H1 (cell line): ENCODE measurements around the gene SLC35D3.

ENCODE experiments used
- BACH1 ChIP-seq: IDR thresholded peaks from 2 replicates; pipeline ENCODE4 v1.6.1; 2012; ENCODE audit warnings: low read length, improper control_type of control experiment
- BRCA1 ChIP-seq: IDR thresholded peaks from 2 replicates; pipeline ENCODE4 v1.6.1; 2012; ENCODE audit warnings: low read depth, low read length, improper control_type of control experiment
- CREB1 ChIP-seq: IDR thresholded peaks from 2 replicates; pipeline ENCODE4 v1.6.1; 2012; ENCODE audit warnings: inconsistent platforms
- EGR1 ChIP-seq: IDR thresholded peaks from 2 replicates; pipeline ENCODE4 v1.6.1; 2011; ENCODE audit warnings: low read depth, low read length, borderline replicate concordance
- EZH2 ChIP-seq: fragments of 200-600 bp; sonication (generic); IDR thresholded peaks from 2 replicates; pipeline ENCODE4 v1.7.1; 2012; ENCODE audit warnings: low read depth, mild to moderate bottlenecking, moderate library complexity, low read length, inconsistent platforms; ENCODE audit not compliant: severe bottlenecking
- GABPA ChIP-seq: IDR thresholded peaks from 2 replicates; pipeline ENCODE4 v1.6.1; 2011; ENCODE audit warnings: mild to moderate bottlenecking, low read length, moderate library complexity, borderline replicate concordance; ENCODE audit not compliant: insufficient read depth
- HDAC2 ChIP-seq, 2 experiments: fragments of 300-600 bp in 1 of 2; sonication (generic) in 1 of 2; IDR thresholded peaks; 2 replicates each; pipeline ENCODE4 v1.6.1; 2011 to 2012; ENCODE audit warnings: low read depth in 2 of 2, low read length in 2 of 2, mild to moderate bottlenecking in 2 of 2, moderate library complexity in 2 of 2, borderline replicate concordance in 1 of 2, inconsistent platforms in 1 of 2
- MAFK ChIP-seq: IDR thresholded peaks from 2 replicates; pipeline ENCODE4 v1.6.1; 2012; ENCODE audit warnings: low read depth, mild to moderate bottlenecking, improper control_type of control experiment, low read length
- PHF8 ChIP-seq: fragments of 200-600 bp; sonication (generic); conservative IDR thresholded peaks from 2 replicates; pipeline ENCODE4 v1.7.1; 2012; ENCODE audit warnings: low read depth, mild to moderate bottlenecking, inconsistent platforms, low read length, moderate library complexity
- POU5F1 ChIP-seq: IDR thresholded peaks from 2 replicates; pipeline ENCODE4 v1.6.1; 2011; ENCODE audit warnings: low read depth, mild to moderate bottlenecking, low read length, moderate library complexity
- TEAD4 ChIP-seq: IDR thresholded peaks from 2 replicates; pipeline ENCODE4 v1.6.1; 2012; ENCODE audit warnings: low read depth, low read length, inconsistent platforms, mixed read lengths
- ZNF274 ChIP-seq: IDR thresholded peaks from 2 replicates; pipeline ENCODE4 v1.7.0; 2012; ENCODE audit warnings: low read length, borderline replicate concordance; ENCODE audit errors: extremely low read depth
- TF ChIP-seq, protein P1 (sequence below), 3 experiments: IDR thresholded peaks; 1 replicate in 2 of 3; 2 replicates in 1 of 3; pipeline versions ENCODE4 v1.5.1 to v1.6.1; 2011; ENCODE audit warnings: low read length in 3 of 3, mild to moderate bottlenecking in 3 of 3, inconsistent platforms in 2 of 3, low read depth in 1 of 3, moderate library complexity in 1 of 3; ENCODE audit not compliant: insufficient read depth in 1 of 3; ENCODE audit errors: control extremely low read depth in 1 of 3
- TF ChIP-seq, protein P2 (sequence below): fragments of 300-600 bp; sonication (generic); IDR thresholded peaks from 2 replicates; pipeline ENCODE4 v1.7.1; 2012; ENCODE audit warnings: low read length, moderate library complexity, mild to moderate bottlenecking, inconsistent platforms; ENCODE audit not compliant: insufficient replicate concordance

DNA sequence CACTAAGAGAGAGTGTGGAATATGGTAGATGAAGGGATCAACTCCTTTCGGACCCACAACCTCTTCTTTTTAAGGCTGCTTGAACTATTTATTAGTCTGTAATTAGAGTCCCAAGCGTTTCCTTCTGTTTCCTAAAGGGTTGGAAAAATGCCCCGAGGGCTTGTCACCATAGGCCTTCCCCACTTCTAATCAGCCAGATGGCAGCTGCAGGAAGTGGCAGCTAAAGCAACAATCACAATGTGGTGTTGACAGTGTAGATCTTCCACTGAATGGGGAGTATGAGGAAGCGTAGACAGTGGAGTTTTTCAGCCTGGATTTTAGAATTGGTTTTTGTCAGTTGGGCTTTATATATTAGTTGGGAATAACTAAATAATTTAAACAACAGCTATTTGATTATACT, 40.6 kb downstream of the SLC35D3 start:
- TF ChIP-seq, protein P1, sequence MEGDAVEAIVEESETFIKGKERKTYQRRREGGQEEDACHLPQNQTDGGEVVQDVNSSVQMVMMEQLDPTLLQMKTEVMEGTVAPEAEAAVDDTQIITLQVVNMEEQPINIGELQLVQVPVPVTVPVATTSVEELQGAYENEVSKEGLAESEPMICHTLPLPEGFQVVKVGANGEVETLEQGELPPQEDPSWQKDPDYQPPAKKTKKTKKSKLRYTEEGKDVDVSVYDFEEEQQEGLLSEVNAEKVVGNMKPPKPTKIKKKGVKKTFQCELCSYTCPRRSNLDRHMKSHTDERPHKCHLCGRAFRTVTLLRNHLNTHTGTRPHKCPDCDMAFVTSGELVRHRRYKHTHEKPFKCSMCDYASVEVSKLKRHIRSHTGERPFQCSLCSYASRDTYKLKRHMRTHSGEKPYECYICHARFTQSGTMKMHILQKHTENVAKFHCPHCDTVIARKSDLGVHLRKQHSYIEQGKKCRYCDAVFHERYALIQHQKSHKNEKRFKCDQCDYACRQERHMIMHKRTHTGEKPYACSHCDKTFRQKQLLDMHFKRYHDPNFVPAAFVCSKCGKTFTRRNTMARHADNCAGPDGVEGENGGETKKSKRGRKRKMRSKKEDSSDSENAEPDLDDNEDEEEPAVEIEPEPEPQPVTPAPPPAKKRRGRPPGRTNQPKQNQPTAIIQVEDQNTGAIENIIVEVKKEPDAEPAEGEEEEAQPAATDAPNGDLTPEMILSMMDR (IDR thresholded peaks at IDR 0.05; ENCODE audit: control extremely low read depth in 1 of 3, insufficient read depth in 1 of 3, low read depth in 1 of 3, low read length in 3 of 3): no peak
- TF ChIP-seq, protein P2, sequence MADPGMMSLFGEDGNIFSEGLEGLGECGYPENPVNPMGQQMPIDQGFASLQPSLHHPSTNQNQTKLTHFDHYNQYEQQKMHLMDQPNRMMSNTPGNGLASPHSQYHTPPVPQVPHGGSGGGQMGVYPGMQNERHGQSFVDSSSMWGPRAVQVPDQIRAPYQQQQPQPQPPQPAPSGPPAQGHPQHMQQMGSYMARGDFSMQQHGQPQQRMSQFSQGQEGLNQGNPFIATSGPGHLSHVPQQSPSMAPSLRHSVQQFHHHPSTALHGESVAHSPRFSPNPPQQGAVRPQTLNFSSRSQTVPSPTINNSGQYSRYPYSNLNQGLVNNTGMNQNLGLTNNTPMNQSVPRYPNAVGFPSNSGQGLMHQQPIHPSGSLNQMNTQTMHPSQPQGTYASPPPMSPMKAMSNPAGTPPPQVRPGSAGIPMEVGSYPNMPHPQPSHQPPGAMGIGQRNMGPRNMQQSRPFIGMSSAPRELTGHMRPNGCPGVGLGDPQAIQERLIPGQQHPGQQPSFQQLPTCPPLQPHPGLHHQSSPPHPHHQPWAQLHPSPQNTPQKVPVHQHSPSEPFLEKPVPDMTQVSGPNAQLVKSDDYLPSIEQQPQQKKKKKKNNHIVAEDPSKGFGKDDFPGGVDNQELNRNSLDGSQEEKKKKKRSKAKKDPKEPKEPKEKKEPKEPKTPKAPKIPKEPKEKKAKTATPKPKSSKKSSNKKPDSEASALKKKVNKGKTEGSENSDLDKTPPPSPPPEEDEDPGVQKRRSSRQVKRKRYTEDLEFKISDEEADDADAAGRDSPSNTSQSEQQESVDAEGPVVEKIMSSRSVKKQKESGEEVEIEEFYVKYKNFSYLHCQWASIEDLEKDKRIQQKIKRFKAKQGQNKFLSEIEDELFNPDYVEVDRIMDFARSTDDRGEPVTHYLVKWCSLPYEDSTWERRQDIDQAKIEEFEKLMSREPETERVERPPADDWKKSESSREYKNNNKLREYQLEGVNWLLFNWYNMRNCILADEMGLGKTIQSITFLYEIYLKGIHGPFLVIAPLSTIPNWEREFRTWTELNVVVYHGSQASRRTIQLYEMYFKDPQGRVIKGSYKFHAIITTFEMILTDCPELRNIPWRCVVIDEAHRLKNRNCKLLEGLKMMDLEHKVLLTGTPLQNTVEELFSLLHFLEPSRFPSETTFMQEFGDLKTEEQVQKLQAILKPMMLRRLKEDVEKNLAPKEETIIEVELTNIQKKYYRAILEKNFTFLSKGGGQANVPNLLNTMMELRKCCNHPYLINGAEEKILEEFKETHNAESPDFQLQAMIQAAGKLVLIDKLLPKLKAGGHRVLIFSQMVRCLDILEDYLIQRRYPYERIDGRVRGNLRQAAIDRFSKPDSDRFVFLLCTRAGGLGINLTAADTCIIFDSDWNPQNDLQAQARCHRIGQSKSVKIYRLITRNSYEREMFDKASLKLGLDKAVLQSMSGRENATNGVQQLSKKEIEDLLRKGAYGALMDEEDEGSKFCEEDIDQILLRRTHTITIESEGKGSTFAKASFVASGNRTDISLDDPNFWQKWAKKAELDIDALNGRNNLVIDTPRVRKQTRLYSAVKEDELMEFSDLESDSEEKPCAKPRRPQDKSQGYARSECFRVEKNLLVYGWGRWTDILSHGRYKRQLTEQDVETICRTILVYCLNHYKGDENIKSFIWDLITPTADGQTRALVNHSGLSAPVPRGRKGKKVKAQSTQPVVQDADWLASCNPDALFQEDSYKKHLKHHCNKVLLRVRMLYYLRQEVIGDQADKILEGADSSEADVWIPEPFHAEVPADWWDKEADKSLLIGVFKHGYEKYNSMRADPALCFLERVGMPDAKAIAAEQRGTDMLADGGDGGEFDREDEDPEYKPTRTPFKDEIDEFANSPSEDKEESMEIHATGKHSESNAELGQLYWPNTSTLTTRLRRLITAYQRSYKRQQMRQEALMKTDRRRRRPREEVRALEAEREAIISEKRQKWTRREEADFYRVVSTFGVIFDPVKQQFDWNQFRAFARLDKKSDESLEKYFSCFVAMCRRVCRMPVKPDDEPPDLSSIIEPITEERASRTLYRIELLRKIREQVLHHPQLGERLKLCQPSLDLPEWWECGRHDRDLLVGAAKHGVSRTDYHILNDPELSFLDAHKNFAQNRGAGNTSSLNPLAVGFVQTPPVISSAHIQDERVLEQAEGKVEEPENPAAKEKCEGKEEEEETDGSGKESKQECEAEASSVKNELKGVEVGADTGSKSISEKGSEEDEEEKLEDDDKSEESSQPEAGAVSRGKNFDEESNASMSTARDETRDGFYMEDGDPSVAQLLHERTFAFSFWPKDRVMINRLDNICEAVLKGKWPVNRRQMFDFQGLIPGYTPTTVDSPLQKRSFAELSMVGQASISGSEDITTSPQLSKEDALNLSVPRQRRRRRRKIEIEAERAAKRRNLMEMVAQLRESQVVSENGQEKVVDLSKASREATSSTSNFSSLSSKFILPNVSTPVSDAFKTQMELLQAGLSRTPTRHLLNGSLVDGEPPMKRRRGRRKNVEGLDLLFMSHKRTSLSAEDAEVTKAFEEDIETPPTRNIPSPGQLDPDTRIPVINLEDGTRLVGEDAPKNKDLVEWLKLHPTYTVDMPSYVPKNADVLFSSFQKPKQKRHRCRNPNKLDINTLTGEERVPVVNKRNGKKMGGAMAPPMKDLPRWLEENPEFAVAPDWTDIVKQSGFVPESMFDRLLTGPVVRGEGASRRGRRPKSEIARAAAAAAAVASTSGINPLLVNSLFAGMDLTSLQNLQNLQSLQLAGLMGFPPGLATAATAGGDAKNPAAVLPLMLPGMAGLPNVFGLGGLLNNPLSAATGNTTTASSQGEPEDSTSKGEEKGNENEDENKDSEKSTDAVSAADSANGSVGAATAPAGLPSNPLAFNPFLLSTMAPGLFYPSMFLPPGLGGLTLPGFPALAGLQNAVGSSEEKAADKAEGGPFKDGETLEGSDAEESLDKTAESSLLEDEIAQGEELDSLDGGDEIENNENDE: no peak
- TF ChIP-seq CREB1 (no peak), HDAC2 (IDR thresholded peaks at IDR 0.05; ENCODE audit: borderline replicate concordance in 1 of 2, low read depth in 2 of 2, low read length in 2 of 2) (no peak), GABPA (no peak), PHF8 (no peak), POU5F1 (no peak), ZNF274 (no peak), MAFK (no peak), BACH1 (no peak), EZH2 (no peak), TEAD4 (no peak), EGR1 (no peak), BRCA1 (no peak)
